Stimulated activated CD8-positive, alpha-beta memory T cell treated with anti-CD3 and anti-CD28 coated beads, Interleukin-7, amount 100 ng/mL, for 4 hours (primary cell): ENCODE measurements around the gene ATXN2.
"Not testable (repeated sequence)": the region's sequence is repeated elsewhere in the genome, so short reads cannot be mapped to it uniquely, and the experiment has no call there.

Source experiments
- DNase-seq, 2 donors: peaks; one replicate each; pipeline ENCODE4 v3.0.0-alpha.2; 2020; ENCODE audit warnings: low read depth in 2 of 2

The ATXN2 gene, protein sequence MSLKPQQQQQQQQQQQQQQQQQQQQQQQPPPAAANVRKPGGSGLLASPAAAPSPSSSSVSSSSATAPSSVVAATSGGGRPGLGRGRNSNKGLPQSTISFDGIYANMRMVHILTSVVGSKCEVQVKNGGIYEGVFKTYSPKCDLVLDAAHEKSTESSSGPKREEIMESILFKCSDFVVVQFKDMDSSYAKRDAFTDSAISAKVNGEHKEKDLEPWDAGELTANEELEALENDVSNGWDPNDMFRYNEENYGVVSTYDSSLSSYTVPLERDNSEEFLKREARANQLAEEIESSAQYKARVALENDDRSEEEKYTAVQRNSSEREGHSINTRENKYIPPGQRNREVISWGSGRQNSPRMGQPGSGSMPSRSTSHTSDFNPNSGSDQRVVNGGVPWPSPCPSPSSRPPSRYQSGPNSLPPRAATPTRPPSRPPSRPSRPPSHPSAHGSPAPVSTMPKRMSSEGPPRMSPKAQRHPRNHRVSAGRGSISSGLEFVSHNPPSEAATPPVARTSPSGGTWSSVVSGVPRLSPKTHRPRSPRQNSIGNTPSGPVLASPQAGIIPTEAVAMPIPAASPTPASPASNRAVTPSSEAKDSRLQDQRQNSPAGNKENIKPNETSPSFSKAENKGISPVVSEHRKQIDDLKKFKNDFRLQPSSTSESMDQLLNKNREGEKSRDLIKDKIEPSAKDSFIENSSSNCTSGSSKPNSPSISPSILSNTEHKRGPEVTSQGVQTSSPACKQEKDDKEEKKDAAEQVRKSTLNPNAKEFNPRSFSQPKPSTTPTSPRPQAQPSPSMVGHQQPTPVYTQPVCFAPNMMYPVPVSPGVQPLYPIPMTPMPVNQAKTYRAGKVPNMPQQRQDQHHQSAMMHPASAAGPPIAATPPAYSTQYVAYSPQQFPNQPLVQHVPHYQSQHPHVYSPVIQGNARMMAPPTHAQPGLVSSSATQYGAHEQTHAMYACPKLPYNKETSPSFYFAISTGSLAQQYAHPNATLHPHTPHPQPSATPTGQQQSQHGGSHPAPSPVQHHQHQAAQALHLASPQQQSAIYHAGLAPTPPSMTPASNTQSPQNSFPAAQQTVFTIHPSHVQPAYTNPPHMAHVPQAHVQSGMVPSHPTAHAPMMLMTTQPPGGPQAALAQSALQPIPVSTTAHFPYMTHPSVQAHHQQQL

GRCh38 chr12:111598637-111599452 is at the start of gene ATXN2:
Gene ATXN2 (minus strand): TSS chr12:111599315. CDS start chr12:111599034, 281 bp downstream.
- DNase-seq = peak in 1 of 2 donors; percentile 64

- DNase-seq = no peak
Measured at GRCh38 chr12:111645433-111645832, 46.3 kb upstream of the ATXN2 start.

DNA sequence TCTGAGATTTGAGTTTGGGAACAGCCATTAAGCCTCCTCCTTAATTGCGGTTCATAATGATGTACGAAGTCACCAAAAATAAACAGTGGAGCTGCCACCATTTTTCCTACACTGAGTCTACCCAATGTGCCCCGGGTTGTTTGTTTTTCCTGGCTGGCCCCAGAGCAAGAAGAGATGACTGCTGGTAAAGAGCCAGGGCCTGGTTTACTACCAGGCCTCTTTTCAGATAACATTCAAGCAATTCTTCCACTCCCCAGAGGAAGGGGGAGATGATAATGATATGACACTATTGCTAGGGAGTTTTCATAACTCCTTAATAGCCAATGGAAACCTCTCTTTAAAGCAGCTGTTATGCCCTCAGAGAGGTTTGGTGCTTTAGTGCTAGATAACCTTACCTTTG is 44.3 kb upstream of the ATXN2 start:
- DNase-seq = no peak

- no peak for DNase-seq
Measured at GRCh38 chr12:111642681-111643426, 43.7 kb upstream of the ATXN2 start.

- DNase-seq = no peak
Measured at GRCh38 chr12:111640506-111640905, 41.4 kb upstream of the ATXN2 start.

GRCh38 chr12:111638556-111638955 is 39.4 kb upstream of the ATXN2 start:
- no peak for DNase-seq

DNA sequence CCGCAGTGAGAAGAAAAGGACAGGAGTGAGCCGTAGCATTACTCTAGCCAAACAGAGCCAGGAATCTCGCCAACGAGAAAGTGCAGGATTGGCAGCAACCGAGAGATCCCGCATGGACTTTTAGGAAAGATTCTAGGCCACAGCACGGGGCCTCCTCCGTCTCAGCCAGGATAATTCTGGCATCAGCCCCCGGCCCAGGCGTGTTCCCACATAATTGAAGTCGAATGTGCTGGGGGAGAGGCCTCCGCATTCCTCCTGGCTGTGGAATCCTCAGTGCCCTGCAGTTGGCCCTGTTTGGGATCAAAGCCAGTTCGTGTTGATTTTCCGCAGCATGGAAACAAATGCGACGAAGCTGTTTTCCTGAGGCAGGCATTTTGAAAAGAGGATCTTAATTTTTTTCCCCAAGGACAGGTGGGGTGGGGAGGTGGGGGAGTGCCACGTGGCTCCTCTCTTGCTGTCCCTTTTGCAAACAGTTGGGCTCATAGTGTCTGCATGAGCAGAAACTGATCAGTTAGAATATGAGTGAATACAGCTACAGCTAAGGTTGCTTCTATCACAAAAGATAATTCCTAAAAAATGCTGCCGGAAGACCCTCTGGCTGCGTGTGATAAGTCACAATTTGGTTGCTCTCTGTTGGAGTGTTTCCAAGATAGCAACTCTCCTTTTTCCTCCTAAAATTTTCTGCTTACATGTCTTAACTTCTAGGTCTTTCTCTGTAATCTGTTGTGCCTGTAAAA is 37.3 kb upstream of the ATXN2 start:
- DNase-seq = no peak

DNA sequence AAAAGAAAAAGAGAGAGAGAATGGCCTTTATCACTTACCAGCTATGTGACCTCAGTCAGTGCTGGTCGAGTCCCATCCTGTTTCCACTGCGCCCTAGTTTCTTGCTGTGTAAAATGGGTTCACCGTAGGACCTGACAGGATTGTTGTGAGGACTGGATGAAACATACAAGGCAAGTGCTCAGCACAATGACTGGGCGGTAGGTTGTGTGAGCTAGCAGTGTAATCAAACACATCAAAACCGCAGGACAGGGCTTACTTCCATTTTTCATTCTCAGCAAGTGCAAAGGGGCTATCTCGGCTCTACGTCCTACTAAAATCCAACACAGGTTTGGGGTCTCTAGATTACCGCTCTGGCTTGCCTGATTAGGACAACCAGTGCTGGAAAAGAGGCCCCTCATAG is 36.4 kb upstream of the ATXN2 start:
- DNase-seq = no peak

DNA sequence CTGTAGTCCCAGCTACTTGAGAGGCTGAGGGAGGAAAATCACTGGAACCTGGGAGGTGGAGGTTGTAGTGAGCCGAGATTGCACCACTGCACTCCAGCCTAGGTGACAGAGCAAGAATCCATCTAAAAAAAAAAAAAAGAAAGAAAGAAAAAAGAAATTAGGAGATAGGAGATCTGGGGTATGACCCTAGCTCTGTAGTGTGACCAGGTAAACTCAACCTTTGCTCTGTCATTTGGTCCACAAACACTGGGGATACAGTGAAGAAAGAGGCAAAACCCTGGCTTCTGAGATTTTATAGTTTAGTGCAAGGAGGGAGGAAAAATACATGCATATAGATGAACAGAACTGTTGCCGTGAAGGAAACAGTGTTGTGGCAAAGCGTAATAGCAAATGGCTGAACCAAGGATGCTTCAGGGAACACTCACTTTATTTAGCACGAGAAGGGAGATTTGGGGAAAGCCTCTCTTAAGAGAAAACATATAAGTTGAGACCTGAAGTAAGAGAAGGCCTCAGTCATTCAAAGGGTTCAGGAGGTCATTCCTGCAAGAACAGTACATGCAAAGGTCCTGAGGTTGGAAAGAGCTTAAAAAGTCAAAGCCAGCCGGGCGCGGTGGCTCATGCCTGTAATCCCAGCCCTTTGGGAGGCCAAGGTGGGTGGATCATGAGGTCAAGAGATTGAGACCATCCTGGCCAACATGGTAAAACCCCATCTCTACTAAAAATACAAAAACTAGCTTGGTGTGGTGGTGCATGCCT is 29.6 kb upstream of the ATXN2 start:
- no peak for DNase-seq

DNA sequence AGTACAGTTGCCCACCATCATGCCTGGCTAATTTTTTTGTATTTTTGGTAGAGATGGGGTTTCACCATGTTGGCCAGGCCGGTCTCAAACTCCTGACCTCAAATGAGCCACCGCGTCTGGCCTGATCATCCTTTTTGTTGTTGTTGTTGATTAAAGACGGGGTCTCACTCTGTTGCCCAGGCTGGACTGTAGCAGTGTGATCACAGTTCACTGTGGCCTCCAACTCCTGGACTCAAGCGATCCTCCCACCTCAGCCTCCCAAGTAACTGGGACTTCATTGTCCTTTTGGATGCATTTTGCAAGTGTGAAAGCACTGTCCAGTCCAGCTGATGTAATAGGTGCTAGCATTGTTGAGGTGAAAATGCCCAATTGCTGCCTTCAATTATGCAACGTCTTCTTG is 27.1 kb upstream of the ATXN2 start:
- no peak for DNase-seq

DNA sequence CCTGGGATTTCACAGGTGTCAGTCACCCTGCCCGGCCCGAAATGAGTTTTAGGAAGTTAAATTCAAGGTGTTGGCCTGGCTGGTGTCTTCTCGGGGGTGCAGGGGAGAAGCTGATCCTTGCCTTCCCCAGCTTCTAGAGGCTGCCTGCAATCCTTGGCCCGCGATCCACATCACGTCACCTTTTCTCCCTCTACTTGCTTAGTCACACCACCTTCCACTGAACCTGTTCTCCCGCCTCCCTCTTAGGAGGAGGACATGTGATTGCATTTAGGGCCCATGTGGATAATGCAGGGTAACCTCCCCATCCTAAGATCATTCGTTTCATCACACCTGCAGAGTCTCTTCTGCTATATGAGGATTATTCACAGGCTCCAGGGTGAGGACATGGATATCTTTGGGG is 25.4 kb upstream of the ATXN2 start:
- DNase-seq = no peak

- not testable (repeated sequence) for DNase-seq
Measured at GRCh38 chr12:111617841-111618240, 18.7 kb upstream of the ATXN2 start.

GRCh38 chr12:111616177-111616623 is 17.1 kb upstream of the ATXN2 start:
- no peak for DNase-seq

GRCh38 chr12:111607239-111607638 is 8.1 kb upstream of the ATXN2 start:
- DNase-seq = no peak

DNA sequence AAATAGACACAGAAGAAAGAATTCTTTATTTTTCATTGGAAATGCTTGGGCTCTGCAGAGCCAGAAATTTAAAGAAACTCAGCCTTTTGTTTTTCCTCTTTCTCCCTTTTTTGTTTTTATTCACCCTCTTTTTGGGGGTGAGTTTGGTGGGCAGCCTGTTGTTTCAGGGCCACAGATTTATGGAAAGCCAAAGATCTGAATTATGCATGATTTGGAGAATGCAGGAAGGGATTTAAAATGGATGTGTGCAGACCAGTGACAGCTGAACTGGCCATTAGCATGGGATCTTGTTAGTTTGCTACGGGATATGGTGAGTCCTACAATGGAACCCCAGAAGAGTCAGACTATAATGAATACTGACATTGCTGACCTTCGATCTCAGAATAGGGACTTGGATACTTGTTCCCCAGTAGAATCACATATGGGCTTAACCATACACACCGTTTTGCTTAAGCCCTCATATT is 7.7 kb upstream of the ATXN2 start:
- no peak for DNase-seq

GRCh38 chr12:111605911-111606766 is 7.0 kb upstream of the ATXN2 start:
- DNase-seq = no peak

- not testable (repeated sequence) for DNase-seq
Measured at GRCh38 chr12:111602857-111603256, 3.7 kb upstream of the ATXN2 start.

DNA sequence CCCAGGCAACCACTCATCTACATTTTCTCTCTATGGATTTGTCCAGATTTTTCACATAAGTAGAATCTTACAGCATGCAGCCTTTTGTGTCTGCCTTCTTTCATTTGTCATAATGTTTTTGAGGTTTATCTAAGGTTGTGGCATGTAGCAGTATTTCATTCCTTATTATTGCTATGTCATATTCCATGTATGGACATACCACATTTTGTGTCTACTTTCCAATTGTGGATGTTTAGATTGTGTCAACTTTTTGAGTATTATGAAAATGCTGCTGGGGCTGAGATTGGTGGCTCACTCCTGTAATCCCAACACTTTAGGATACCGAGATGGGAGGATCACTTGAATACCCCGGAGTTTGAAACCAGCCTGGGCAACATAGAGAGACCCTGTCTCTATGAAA is 3.2 kb upstream of the ATXN2 start:
- no peak for DNase-seq
